Adrenal gland (tissue), 12 donors: Measurements from ENCODE around the gene SOCS7. TPM values are rescaled to one million over a fixed set of nuclear protein-coding genes. Genes with fewer than 3 reads are reported as not detected.

Experiments used
- DNase-seq, 7 donors: peaks; one replicate each; pipeline ENCODE4 v3.0.0-alpha.2; 2019 to 2020
- H3K27ac ChIP-seq, 5 donors: fragments of 200-600 bp; sonication (generic) in 4 of 5; 1 replicate in 3 of 5; 2 replicates in 2 of 5; pipeline versions ENCODE4 v1.5.1 to v1.8.0; 2016 to 2020; ENCODE audit warnings: mild to moderate bottlenecking in 1 of 5
- H3K27me3 ChIP-seq: fragments of 200-600 bp; 2 replicates; pipeline ENCODE4 v1.8.0; 2021
- H3K36me3 ChIP-seq, 2 donors: fragments of 200-600 bp; replicated peaks in 1 of 2; 1 replicate in 1 of 2; 2 replicates in 1 of 2; pipeline versions ENCODE4 v1.5.1 to v1.8.0; 2018 to 2022
- H3K4me1 ChIP-seq, 2 donors: fragments of 200-600 bp; replicated peaks in 1 of 2; 1 replicate in 1 of 2; 2 replicates in 1 of 2; pipeline versions ENCODE4 v1.5.1 to v1.8.0; 2018 to 2021
- H3K4me3 ChIP-seq, 4 donors: fragments of 200-600 bp; sonication (generic) in 3 of 4; one replicate each; pipeline ENCODE4 v1.5.1; 2016 to 2018
- H3K9me3 ChIP-seq, 3 donors: fragments of 200-600 bp; sonication (generic) in 1 of 3; replicated peaks in 1 of 3; 1 replicate in 2 of 3; 2 replicates in 1 of 3; pipeline versions ENCODE4 v1.5.1 to v1.8.0; 2016 to 2021
- CTCF ChIP-seq, 6 experiments: fragments of 450-650 bp in 4 of 6; fragments of 200-600 bp in 2 of 6; sonication (generic) in 1 of 6; IDR thresholded peaks; 1 replicate in 5 of 6; 2 replicates in 1 of 6; pipeline versions ENCODE4 v1.5.1 to v1.8.0; 2016 to 2021; ENCODE audit warnings: antibody characterized with exemption in 6 of 6, mild to moderate bottlenecking in 2 of 6, moderate library complexity in 1 of 6
- POLR2A ChIP-seq, 2 donors: fragments of 450-650 bp; IDR thresholded peaks; one replicate each; pipeline ENCODE4 v1.6.1; 2017; ENCODE audit warnings: antibody characterized with exemption in 2 of 2, mild to moderate bottlenecking in 2 of 2, moderate library complexity in 1 of 2
- WGBS, 4 donors: extraction: QIAGEN DNeasy Blood & Tissue Kit in 2 of 4; methylation state at CpG; one replicate each; pipeline versions ENCODE4 v1.1.5 to v1.1.7; 2013 to 2017; 5-methylcytosine and 5-hydroxymethylcytosine counted together
- intact Hi-C, 2 donors: fragments of 100-400 bp; cut with DNase I; formaldehyde crosslinking; loops; one replicate each; pipeline versions ENCODE4 v1.14.1 to v1.15.0; 2022 to 2023
- polyA plus RNA-seq, 3 donors: library from polyadenylated mRNA; stranded (reverse); fragments of 200-250 nt in 2 of 3; fragments of 350-450 nt in 1 of 3; fragmentation: Illumina TruSeq in 1 of 3; extraction: RNeasy Lipid Tissue Mini Kit (QIAGEN cat#74804) in 1 of 3; gene quantifications; one replicate each; pipeline ENCODE4 v1.2.3, GENCODE V29; 2013 to 2014
- total RNA-seq, 9 donors: library from RNA; depleted of rRNA in 4 of 9; stranded (reverse); fragments of >200 nt in 4 of 9; fragments of 120-200 nt in 1 of 9; fragmentation: NEBNext Ultra II Directional in 1 of 9; extraction: Animal tissue kit (Norgen Biotek cat#: 25700) in 1 of 9; gene quantifications; one replicate each; pipeline versions ENCODE4 v1.1.0 to v1.2.4, GENCODE V29; 2013 to 2023
- donor health status: healthy with polysubstance abuse.
- donor health status: Bipolar disorder and iron deficiency.
- donor health status: DM: yes; HTN: yes; CAD: no.
- donor health status: DM: no; HTN: no; CAD: no.
- donor health status: DM: no; HTN: no; CAD: no.
- donor health status: DM: yes; HTN: yes; CAD: no.

The SOCS7 gene
- total and polyA plus RNA-seq, 12 donors = 2.7 to 51.3 (median 18.5) TPM

DNA sequence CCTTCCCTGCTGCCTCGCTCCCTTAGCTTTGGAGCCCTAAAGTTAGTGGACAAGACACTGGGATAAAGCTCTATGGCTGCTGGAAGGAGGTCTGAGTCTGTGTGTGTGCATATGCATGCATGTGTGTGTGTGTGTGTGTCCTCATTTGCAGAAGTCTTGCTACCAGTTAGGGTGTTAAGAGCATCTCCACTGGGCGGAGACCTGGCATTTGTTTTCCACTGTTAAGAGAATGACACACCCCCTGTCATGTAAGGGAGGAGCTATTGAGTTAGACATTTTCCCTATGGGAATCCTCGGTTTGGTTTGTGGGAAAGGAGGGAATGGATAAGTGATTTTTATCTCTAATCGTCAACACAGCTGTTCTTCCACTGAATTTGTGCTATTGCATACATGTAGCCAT, 51.8 kb downstream of the SOCS7 start:
- Histone ChIP-seq H3K9me3 (no peaks in the 10 kb centered on the region), H3K27me3 (no peaks in the 10 kb centered on the region), H3K4me3 (no peak overlapping the region), H3K27ac (no peak overlapping the region), H3K36me3 (peaks cover 0 to 29% of the 10 kb centered on the region in 2 donors), H3K4me1 (no peaks in the 10 kb centered on the region)
- TF ChIP-seq POLR2A (IDR thresholded peaks at IDR 0.05) = no peak
- no peak for TF ChIP-seq CTCF (IDR thresholded peaks at IDR 0.05)
- intact Hi-C loops = no loop called here
- WGBS, 4 donors = 67 to 77% (median 71%) methylated on average over 4 of the region's 4 CpGs
- DNase-seq = no peak

GRCh38 chr17:38404174-38404943, 52.7 kb downstream of the SOCS7 start:
- Histone ChIP-seq H3K4me3 (no peak overlapping the region), H3K27me3 (no peaks in the 10 kb centered on the region), H3K27ac (no peak overlapping the region), H3K9me3 (no peaks in the 10 kb centered on the region), H3K36me3 (peaks cover 0 to 26% of the 10 kb centered on the region in 2 donors), H3K4me1 (no peaks in the 10 kb centered on the region)
- intact Hi-C loops = no loop called here
- DNase-seq = no peak
- WGBS, 4 donors = 82 to 88% (median 84%) methylated on average over 14 to 16 of the region's 16 CpGs
- TF ChIP-seq POLR2A (IDR thresholded peaks at IDR 0.05) (no peak), CTCF (IDR thresholded peaks at IDR 0.05) (no peak)

- no peaks in the 10 kb centered on the region for H3K4me1 ChIP-seq
- intact Hi-C loops = no loop called here
- peaks cover 0 to 13% of the 10 kb centered on the region in 2 donors for H3K36me3 ChIP-seq
- H3K27me3 ChIP-seq = no peaks in the 10 kb centered on the region
- H3K9me3 ChIP-seq = no peaks in the 10 kb centered on the region
- H3K27ac ChIP-seq = no peak overlapping the region
- no peak overlapping the region for H3K4me3 ChIP-seq
- WGBS, 4 donors = 87 to 100% (median 91%) methylated on average over 1 to 4 of the region's 4 CpGs
- TF ChIP-seq POLR2A (IDR thresholded peaks at IDR 0.05) = no peak
- no peak for TF ChIP-seq CTCF (IDR thresholded peaks at IDR 0.05)
- DNase-seq = no peak
These were observed 54.0 kb downstream of the SOCS7 start for GRCh38 chr17:38405654-38406053.

GRCh38 chr17:38410201-38410600, 58.6 kb downstream of the SOCS7 start:
- no peak for TF ChIP-seq CTCF (IDR thresholded peaks at IDR 0.05)
- Histone ChIP-seq H3K4me1 (peaks cover 0 to 9% of the 10 kb centered on the region in 2 donors), H3K4me3 (no peak overlapping the region), H3K27me3 (no peaks in the 10 kb centered on the region), H3K9me3 (no peaks in the 10 kb centered on the region), H3K36me3 (no peaks in the 10 kb centered on the region), H3K27ac (no peak overlapping the region)
- intact Hi-C loops = no loop called here
- 69 to 89% (median 74%) methylated on average over 1 of the region's 1 CpG for WGBS, 4 donors
- no peak for DNase-seq
